ENCODE data around the gene ZSCAN21.

DNA sequence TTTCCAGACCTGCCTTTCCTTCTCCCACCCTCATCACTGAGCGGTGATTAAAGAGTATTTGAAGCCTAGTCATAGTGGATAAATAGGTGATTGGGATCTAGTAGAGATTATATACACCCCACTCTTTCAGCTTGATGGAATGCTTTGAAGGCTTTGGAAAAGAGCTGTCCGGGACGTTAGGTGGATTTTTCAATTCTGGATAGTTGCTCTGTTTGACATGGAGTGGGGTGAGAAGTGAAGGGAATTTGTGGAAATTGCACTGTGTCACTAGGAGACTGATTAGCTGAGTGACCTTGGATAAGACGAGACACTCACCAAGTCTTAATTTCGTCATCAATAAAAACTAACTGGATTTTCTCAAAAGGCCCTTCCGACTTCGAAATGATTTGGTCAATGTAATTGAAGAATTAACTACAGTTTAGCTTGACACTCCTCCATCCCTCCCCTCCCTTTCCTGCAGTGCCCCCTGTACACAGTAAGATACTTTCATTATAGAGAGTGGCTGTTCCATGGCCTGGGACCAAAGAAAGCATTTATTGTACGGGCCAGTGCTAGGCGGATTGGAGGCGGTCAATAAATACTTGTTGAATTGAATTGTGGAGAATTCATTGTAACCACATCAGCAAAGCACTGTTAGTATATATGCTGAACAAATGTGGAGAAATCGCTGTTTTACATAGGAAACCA lies 33.2 kb upstream of the ZSCAN21 start:
- TF ChIP-seq YY1 (IDR thresholded peaks at IDR 0.05; ENCODE audit: low read depth) (no peak), CEBPB (IDR thresholded peaks at IDR 0.05) (no peak), TCF12 (IDR thresholded peaks at IDR 0.05; ENCODE audit: low read depth) (no peak), RAD21 (IDR thresholded peaks at IDR 0.05; ENCODE audit: low read depth) (no peak), TAF1 (IDR thresholded peaks at IDR 0.05; ENCODE audit: low read depth) (no peak), CREB1 (IDR thresholded peaks at IDR 0.05; ENCODE audit: low read depth) (no peak), NFIC (IDR thresholded peaks at IDR 0.05) (no peak)
- TF ChIP-seq, protein P1, sequence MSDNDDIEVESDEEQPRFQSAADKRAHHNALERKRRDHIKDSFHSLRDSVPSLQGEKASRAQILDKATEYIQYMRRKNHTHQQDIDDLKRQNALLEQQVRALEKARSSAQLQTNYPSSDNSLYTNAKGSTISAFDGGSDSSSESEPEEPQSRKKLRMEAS (IDR thresholded peaks at IDR 0.05), result no peak
- TF ChIP-seq, protein P2, sequence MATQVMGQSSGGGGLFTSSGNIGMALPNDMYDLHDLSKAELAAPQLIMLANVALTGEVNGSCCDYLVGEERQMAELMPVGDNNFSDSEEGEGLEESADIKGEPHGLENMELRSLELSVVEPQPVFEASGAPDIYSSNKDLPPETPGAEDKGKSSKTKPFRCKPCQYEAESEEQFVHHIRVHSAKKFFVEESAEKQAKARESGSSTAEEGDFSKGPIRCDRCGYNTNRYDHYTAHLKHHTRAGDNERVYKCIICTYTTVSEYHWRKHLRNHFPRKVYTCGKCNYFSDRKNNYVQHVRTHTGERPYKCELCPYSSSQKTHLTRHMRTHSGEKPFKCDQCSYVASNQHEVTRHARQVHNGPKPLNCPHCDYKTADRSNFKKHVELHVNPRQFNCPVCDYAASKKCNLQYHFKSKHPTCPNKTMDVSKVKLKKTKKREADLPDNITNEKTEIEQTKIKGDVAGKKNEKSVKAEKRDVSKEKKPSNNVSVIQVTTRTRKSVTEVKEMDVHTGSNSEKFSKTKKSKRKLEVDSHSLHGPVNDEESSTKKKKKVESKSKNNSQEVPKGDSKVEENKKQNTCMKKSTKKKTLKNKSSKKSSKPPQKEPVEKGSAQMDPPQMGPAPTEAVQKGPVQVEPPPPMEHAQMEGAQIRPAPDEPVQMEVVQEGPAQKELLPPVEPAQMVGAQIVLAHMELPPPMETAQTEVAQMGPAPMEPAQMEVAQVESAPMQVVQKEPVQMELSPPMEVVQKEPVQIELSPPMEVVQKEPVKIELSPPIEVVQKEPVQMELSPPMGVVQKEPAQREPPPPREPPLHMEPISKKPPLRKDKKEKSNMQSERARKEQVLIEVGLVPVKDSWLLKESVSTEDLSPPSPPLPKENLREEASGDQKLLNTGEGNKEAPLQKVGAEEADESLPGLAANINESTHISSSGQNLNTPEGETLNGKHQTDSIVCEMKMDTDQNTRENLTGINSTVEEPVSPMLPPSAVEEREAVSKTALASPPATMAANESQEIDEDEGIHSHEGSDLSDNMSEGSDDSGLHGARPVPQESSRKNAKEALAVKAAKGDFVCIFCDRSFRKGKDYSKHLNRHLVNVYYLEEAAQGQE (IDR thresholded peaks at IDR 0.05; ENCODE audit: low read depth), result no peak
- TF ChIP-seq, protein P3, sequence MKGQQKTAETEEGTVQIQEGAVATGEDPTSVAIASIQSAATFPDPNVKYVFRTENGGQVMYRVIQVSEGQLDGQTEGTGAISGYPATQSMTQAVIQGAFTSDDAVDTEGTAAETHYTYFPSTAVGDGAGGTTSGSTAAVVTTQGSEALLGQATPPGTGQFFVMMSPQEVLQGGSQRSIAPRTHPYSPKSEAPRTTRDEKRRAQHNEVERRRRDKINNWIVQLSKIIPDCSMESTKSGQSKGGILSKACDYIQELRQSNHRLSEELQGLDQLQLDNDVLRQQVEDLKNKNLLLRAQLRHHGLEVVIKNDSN (IDR thresholded peaks at IDR 0.05), result no peak

All from Ishikawa (cell line).